Bronchial epithelial cell (primary cell): ENCODE results near the gene PLA1A. TPM values are rescaled to one million over a fixed set of nuclear protein-coding genes. Genes with fewer than 3 reads are reported as not detected.

Experiments used
- DNase-seq: peaks from one replicate; pipeline ENCODE4 v3.0.0-alpha.2; 2010; ENCODE audit warnings: low read depth
- FAIRE-seq: peaks from 2 replicates; lab custom pipeline; 2011; peaks lifted over from hg19 to GRCh38; lab: Jason Lieb, UNC
- H3K27me3 ChIP-seq: 2 replicates; pipeline ENCODE4 v1.5.1; 2011; ENCODE audit warnings: low read length; ENCODE audit not compliant: control insufficient read depth, insufficient read depth
- H3K36me3 ChIP-seq: 2 replicates; pipeline ENCODE4 v1.5.1; 2011; ENCODE audit warnings: low read length; ENCODE audit not compliant: control insufficient read depth, insufficient read depth
- H3K4me3 ChIP-seq: 2 replicates; pipeline ENCODE4 v1.5.1; 2011; ENCODE audit warnings: mild to moderate bottlenecking, low read depth, low read length, control low read depth
- CTCF ChIP-seq: IDR thresholded peaks from 2 replicates; pipeline ENCODE4 v1.5.1; 2011; ENCODE audit warnings: mild to moderate bottlenecking, moderate library complexity, low read length, control low read depth, inconsistent platforms; ENCODE audit not compliant: insufficient read depth, severe bottlenecking
- total RNA-seq: library from RNA; depleted of rRNA; stranded (reverse); fragments of >200 nt; gene quantifications from 2 replicates; pipeline ENCODE4 v1.2.1, GENCODE V29; 2014

The PLA1A gene
- total RNA-seq, 1 donor from 2014 or later = not detected

- Histone ChIP-seq H3K36me3 (no peaks in the 10 kb centered on the region), H3K4me3 (no peak overlapping the region), H3K27me3 (no peaks in the 10 kb centered on the region)
- peak; percentile 33 for DNase-seq
- FAIRE-seq = no peak
- TF ChIP-seq CTCF = no peak
These were observed 15.5 kb upstream of the PLA1A start for GRCh38 chr3:119582178-119582577.

GRCh38 chr3:119585208-119585607, 12.5 kb upstream of the PLA1A start:
- Histone ChIP-seq H3K27me3 (no peaks in the 10 kb centered on the region), H3K36me3 (no peaks in the 10 kb centered on the region), H3K4me3 (no peak overlapping the region)
- no peak for TF ChIP-seq CTCF
- DNase-seq = no peak
- no peak for FAIRE-seq

GRCh38 chr3:119585856-119586570, 11.7 kb upstream of the PLA1A start:
- H3K36me3 ChIP-seq = no peaks in the 10 kb centered on the region

GRCh38 chr3:119586733-119587172, 10.9 kb upstream of the PLA1A start:
- DNase-seq (no peak), FAIRE-seq (no peak)
- no peaks in the 10 kb centered on the region for H3K27me3 ChIP-seq
- TF ChIP-seq CTCF = no peak
- no peak overlapping the region for H3K4me3 ChIP-seq
- H3K36me3 ChIP-seq = no peaks in the 10 kb centered on the region

More at GRCh38 chr3:119585856-119586570, 11.7 kb upstream of the PLA1A start:
- Histone ChIP-seq H3K4me3 (no peak overlapping the region), H3K27me3 (no peaks in the 10 kb centered on the region)
- TF ChIP-seq CTCF = no peak
- DNase-seq = no peak
- FAIRE-seq = no peak

GRCh38 chr3:119588112-119588511, 9.6 kb upstream of the PLA1A start:
- TF ChIP-seq CTCF = no peak
- DNase-seq (no peak), FAIRE-seq (no peak)
- H3K4me3 ChIP-seq = no peak overlapping the region
- no peaks in the 10 kb centered on the region for H3K36me3 ChIP-seq
- no peaks in the 10 kb centered on the region for H3K27me3 ChIP-seq

- Histone ChIP-seq H3K27me3 (no peaks in the 10 kb centered on the region), H3K36me3 (no peaks in the 10 kb centered on the region), H3K4me3 (no peak overlapping the region)
- FAIRE-seq (peak; percentile 83), DNase-seq (no peak)
- TF ChIP-seq CTCF = no peak
These were observed 8.4 kb upstream of the PLA1A start for GRCh38 chr3:119589102-119589773.
